SIG-M5 treated with dmso at 0.1 percent for 504 hours (cell line): Measurements from ENCODE around the gene NRXN2.
"Not testable (repeated sequence)": the region's sequence is repeated elsewhere in the genome, so short reads cannot be mapped to it uniquely, and the experiment has no call there.

Experiments
- DNase-seq: peaks from one replicate; lab custom pipeline; 2025; ENCODE audit not compliant: unreplicated experiment; lab: John Stamatoyannopoulos, UW

Gene NRXN2

GRCh38 chr11:64677441-64678023, 45.5 kb downstream of the NRXN2 start:
- no peak for DNase-seq

GRCh38 chr11:64676261-64676615, 46.8 kb downstream of the NRXN2 start:
- no peak for DNase-seq

GRCh38 chr11:64675450-64676260, 47.3 kb downstream of the NRXN2 start:
- no peak for DNase-seq

GRCh38 chr11:64674774-64675173, 48.2 kb downstream of the NRXN2 start:
- no peak for DNase-seq

- DNase-seq = no peak
Measured at GRCh38 chr11:64673279-64673678, 49.7 kb downstream of the NRXN2 start.

GRCh38 chr11:64672875-64673274, 50.1 kb downstream of the NRXN2 start:
- no peak for DNase-seq

GRCh38 chr11:64670975-64671374, 52.0 kb downstream of the NRXN2 start:
- no peak for DNase-seq

- DNase-seq = no peak
Measured at GRCh38 chr11:64667154-64667745, 55.7 kb downstream of the NRXN2 start.

GRCh38 chr11:64665411-64665821, 57.6 kb downstream of the NRXN2 start:
- no peak for DNase-seq

GRCh38 chr11:64664236-64664870, 58.6 kb downstream of the NRXN2 start:
- not testable (repeated sequence) for DNase-seq

GRCh38 chr11:64663656-64664055, 59.3 kb downstream of the NRXN2 start:
- DNase-seq = no peak

- DNase-seq = no peak
Measured at GRCh38 chr11:64661614-64662013, 61.4 kb downstream of the NRXN2 start.

GRCh38 chr11:64661146-64661545, 61.9 kb downstream of the NRXN2 start:
- no peak for DNase-seq

- no peak for DNase-seq
Measured at GRCh38 chr11:64660706-64661105, 62.3 kb downstream of the NRXN2 start.

- DNase-seq = no peak
Measured at GRCh38 chr11:64660205-64660604, 62.8 kb downstream of the NRXN2 start.

- DNase-seq = peak; percentile 34
Measured at GRCh38 chr11:64659417-64660144, 63.4 kb downstream of the NRXN2 start.

- no peak for DNase-seq
Measured at GRCh38 chr11:64658265-64658664, 64.7 kb downstream of the NRXN2 start.

GRCh38 chr11:64656862-64657261, 66.1 kb downstream of the NRXN2 start:
- no peak for DNase-seq

- no peak for DNase-seq
Measured at GRCh38 chr11:64655941-64656601, 66.9 kb downstream of the NRXN2 start.

GRCh38 chr11:64654958-64655541, 67.9 kb downstream of the NRXN2 start:
- DNase-seq = peak; percentile 85
